ENCODE results near the gene TIMM22.
"Not testable (repeated sequence)": the region's sequence is repeated elsewhere in the genome, so short reads cannot be mapped to it uniquely, and the experiment has no call there.

TIMM22 gene

DNA sequence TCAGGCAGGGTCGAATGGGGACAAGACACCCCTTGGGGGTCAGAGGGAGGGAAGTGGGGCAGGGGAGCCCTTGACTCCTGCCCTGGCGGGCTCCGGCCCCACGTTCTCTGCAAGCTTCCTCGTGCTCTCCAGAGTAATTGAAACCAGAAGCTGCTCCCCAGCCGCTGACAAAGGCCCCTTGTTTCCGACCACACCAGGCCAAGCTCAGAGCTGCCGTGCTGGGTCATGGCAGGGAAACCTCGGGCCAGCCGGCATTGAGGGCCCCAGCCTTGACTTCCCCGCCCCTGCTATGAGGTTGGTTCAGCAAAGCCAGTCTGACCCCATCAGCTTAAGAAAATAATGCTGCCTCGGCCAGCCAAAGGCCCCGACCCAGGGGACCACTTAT is 43.3 kb downstream of the TIMM22 start:
- DNase-seq: no peak

DNA sequence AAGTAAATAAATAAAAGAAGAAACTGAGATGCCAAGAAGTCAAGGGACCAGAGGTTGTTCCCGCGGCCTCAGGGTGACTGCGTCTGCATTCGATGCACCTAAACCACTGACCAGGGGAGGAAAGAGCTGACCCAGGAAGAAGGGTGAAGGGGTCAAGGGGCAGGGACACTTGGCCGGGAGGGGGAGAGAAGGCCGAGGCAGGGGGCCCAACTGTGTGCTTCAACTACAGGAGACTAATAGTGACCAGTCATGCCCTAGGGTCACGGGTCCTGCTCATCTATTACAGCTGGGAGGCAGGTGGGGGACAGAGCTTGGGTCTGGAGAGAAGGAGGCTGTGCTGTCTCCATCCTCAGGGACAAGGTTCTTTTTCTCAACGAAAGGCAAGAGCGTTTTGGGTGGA is 44.8 kb downstream of the TIMM22 start:
- no peak for DNase-seq

DNA sequence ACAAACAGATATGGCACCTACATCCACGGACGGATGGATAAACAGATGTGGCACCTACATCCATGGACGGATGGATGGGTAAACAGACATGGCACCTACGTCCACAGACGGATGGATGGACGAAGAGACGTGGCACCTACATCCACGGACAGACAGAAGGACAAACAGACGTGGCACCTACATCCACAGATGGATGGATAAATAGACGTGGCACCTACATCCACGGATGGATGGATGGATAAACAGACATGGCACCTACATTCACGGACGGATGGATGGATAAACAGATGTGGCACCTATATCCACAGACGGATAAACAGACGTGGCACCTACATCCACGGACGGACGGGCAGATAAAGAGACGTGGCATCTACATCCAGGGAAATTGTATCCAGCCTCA is 45.6 kb downstream of the TIMM22 start:
- no peak for DNase-seq

DNA sequence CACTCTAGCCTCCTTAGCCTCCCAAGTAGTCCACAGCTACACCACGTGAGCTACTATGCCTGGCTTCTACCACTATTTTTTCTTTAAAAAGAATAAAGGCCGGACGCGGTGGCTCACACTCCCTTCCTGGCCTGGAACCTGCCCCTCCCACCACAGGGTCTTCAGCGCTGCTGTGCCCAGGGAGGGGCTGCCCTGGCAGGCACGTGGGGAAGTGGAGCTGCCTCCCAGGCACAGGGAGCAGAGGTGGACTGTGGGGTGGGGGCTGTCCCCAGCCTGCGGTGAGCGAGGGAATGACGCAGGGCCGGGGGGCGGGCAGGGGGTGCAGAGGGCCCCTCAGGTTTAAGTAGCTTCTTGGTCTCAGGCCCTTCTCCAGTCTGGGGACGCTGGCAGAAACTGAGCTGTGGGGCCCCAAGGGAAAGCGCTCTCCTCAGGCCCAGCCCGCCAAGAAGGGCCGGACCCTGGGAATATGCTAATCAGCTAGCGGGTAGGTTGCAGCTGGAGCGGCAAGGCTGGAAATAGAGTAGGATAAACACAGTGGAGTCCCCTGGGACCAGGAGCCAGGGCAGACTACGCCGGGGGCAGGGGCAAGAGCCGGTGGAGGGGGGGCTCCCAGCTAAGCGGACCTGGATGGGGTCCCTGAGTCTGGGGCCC is 46.8 kb downstream of the TIMM22 start:
- DNase-seq: no peak

DNA sequence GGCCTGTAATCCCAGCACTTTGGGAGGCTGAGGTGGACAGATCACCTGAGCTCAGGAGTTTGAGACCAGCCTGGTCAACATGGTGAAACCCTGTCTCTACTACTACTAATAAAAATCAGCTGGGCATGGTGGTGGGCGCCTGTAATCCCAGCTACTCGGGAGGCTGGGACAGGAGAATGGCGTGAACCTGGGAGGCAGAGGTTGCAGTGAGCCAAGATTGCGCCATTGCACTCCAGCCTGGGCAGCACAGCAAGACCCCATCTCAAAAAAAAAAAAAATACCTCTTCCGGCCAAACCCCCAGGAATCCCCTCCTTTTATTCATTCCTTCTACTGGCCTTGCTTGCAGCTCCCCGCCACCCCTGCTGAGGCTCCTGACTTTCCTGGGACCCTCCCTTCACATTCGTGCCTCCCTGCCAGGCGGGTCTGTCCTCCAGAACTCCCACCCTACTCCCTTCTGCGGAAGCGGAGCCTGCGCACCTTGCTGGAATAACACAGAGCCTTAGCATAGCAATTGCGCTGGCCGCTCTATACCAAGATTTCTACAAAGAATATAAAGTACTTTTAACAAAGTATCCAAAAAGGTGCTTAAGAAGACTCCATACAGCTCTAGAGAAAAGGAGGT is 47.6 kb downstream of the TIMM22 start:
- not testable (repeated sequence) for DNase-seq

DNA sequence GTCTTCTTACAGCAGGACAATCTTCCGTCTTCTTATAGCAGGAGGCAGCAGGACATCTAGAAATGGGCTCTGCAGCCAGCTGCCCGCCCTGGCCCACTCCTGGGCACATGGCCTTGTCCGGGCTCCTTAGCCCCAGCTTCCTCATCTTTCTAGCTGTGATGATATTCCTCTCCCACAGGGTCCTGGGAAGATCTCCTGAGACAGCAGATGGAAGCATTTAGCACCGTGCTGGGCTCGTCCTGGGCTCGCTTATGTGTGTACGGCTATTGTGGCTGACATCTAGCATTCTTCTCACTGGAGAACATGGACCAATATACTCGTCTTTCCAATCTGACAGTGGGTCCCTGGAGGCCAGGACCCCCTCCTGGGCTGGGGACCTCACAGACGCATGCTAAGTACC is 48.5 kb downstream of the TIMM22 start:
- DNase-seq: no peak

DNA sequence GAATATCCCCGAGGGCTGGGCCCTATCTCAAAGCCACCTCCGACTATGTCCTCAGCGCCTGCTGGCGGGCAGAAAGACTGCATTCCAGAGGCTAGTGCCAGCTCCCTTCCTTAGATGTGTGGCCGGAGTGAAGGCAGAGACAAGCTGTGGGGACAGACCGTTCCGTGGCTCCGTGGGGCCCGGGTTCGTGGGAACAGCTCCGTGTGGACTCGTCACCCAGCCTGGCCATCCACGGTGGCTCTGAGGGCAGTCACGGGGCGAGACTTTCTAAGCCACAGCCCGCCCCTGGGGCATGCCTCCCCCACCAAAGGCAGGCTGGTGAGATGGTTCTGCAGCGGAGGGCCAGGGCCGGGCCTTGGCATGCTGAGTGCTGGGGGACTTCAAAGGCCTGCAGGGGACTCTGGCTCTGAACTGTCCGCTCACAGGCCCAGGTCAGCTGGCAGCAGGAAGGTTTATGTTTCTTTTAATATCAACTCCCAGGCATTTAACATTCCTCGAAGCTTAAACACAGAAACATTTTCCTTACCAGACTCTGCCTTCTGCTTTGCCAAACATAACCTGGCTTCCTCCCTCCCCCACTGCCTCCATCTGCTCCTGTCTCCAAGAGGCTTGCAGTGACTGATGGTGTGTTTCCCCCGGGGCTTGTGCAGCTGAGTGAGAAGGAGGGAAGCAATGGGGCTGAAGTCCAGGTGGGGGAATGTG is 50.4 kb downstream of the TIMM22 start:
- DNase-seq: no peak

DNA sequence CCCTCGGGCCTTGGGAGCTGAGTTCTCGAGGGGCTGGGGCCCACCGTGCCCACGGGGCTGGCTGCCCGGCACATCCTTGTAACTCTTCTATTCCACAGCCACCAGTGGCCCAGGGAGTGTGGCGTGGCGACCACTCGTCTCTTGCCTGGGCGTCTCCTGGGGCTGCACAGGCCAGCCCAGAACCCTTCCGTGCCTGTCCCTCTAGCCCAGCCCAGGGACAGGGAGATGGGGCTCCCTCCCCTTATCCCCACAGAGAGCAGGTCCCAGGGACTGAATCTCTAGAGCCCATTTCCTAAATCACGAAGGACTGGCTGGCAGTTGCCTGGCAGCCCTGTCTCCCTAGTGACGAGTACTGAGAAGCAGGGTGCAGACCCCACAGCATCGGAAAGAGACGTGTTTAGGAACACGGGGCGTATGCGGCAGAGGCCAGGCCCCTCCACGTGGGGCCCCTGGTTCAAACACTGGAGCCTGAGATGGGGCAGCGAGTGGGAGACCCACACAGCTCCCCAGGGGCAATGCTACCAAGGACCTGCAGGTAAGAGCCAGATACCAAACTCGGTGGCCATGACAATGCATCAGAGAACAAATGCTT is 51.0 kb downstream of the TIMM22 start:
- DNase-seq: no peak

DNA sequence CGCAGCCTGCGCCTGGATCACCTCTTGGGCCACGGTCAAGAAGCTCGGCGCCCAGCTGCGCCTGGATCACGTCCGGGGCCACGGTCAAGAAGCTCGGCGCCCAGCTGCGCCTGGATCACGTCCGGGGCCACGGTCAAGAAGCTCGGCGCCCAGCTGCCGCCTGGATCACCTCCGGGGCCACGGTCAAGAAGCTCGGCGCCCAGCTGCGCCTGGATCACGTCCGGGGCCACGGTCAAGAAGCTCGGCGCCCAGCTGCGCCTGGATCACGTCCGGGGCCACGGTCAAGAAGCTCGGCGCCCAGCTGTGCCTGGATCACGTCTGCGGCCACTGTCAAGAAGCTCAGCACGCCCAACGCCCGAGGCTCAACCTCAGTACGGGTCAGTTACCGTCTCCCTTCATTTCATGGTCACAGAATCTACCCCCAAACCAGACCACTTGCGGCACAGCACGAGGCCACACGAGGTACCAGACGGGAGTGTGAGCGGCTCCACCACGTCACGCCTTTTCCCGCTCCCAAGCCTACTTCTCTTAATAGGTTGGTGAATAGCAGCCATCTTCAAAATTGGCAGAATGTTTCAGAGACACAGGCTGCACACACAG is 51.7 kb downstream of the TIMM22 start:
- not testable (repeated sequence) for DNase-seq

DNA sequence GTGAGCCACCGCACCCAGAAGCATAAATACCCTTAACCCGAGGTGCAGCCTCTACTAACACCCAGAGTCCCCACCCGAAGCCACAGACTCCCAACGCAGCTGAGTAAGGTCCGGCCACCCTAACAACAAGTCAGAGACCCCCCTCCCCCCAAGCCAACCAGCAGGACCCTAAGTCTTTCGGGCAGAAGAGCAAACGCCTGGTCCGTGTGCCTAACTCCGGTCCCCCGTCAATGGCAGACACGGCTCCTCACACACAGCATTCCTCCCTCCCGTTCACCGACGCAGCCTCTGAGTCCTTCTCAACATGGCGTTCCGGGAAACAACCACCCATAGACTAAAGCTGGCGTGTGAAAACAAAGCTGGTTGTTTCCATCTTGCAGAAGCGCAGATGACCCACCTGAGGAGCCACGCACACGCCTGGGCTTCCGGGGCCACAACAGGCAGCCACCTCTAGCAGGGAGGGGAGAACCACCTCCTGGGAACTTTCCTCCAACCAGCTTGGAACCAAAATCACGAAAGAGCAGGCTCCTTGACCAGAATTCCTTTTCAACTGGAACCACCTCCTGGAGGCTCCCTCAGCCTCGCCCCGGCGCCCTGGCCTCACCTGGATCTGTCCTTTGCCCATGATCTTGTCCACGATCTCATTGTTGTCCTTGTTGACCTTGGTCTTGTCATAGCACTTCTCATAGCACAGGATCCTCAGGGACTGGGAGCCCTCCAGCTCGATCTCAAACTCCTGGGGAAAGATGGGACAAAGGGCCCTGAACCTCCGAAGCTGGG is 52.7 kb downstream of the TIMM22 start:
- DNase-seq: no peak

DNA sequence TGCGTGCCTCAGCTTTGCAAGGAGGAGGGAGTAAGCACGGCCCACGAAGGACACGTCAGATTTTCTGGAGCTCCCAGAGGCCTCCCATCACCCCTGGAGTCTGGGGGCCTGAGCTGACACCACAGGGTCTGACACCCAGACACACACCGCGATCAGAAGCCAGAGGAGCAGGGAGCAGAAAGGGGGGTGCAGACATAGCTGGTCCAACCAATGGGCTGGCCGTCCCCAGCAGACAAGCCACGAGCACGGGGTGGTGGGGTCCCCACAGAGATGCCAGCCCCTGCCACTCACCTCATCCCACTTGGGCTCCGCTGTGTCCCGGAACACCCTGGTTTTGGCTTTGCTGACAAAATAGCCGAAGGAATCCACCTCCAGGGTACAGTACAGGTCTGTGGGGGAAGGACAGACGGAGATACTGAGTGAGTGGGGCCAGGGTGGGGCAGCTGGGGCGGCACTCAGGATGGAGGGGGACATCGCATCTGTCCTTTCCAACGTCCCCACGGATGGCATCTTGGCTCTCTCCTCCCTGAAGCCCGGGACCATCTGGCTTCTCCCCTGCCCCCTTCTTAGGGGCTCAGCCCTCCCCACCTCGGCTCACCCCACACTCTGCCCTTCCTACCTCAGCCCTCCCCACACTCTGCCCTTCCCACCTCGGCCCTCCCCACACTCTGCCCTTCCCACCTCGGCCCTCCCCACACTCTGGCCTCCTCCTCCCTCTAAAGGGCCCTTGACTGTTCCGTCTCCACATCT is 53.5 kb downstream of the TIMM22 start:
- no peak for DNase-seq

DNA sequence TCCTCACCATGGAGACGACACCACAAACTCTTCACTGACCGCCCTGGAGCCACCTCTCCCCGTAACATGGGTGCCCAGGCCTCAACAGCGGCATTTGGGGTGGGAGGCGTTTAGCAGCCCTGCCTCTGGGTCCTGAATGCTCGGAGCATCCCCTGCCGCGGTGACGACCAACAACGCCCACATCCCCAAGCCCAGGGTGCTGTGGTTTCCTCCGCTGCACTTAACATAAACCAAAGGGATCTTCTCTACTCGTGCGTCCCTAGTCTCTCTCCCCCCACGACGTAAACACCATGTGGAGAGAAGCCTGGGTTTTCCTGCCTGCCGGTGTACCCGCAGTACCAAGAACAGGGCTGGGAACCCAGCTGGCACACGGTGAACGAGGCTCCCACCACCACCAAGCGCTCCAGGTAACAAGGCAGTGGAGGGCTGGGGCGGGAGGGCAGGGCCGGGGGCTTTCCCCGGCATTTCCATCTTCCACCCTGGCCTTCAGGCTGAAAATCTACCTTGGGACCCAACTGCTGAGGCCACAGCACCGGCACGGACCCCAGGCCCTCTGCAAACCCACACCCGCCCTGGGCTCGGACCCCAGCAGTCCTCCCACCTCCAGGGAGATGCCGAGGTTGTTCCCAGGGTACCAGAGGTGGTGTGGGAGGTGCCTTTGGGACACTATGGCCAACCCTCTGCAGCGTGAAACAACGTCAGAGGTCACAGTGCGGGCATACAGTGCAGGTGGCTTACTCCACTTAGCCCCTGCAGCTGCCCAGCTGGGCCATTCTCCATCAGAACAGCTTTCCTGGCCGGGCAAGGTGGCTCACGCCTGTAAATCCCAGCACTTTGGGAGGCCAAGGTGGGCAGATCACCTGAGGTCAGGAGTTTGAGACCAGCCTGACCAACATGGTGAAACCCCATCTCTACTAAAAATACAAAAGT is 54.3 kb downstream of the TIMM22 start:
- no peak for DNase-seq
